ENCODE results near the gene TMED6. TPM values are rescaled to one million over a fixed set of nuclear protein-coding genes. Genes with fewer than 3 reads are reported as not detected.
"Not testable (repeated sequence)": the region's sequence is repeated elsewhere in the genome, so short reads cannot be mapped to it uniquely, and the experiment has no call there.

TMED6 gene
- total RNA-seq, 2 donors from 2014 or later: 2.0 to 4.0 TPM

DNA sequence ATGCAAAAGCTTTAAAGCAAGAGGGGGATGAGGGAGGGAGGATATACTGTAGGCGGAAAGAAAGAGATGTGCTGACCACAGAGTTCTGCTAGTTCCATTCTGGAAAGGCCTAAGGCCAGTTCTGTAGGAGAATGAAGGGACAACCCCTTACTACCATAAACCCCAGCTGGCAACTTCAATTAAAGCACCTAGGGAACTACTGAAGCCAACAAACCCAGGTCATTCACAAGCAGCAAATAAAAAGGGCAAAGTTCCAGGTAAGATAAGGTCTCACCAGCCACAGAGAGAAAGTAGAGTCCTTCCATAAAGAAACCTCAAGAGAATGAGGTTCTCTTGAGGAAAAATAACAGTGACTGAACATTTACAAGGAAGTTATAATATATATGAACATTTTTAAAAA, 21.4 kb upstream of the TMED6 start:
- H3K27ac Mint-ChIP-seq: no peak overlapping the region
- H3K4me1 Mint-ChIP-seq: no peaks in the 10 kb centered on the region
- H3K36me3 Mint-ChIP-seq (ENCODE audit: low read depth): peaks cover 90% of the 10 kb centered on the region

DNA sequence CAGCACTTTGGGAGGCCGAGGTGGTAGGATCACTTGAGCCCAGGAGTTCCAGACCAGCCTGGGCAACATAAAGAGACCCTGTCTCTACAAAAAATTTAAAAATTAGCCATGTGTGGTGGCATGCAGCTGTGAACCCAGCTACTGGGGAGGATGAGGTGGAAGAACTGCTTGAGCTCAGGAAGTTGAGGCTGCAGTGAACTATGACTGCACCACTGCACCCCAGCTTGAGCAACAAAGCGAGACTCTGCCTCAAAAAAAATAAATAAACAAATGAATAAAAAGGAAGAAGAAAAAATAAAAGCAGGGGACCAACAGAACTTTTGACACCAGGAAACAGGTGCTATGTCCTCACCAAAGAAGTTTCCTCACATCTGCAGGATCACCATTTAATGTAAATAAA, 20.0 kb upstream of the TMED6 start:
- Mint-ChIP-seq H3K36me3 (ENCODE audit: low read depth) (peaks cover 90% of the 10 kb centered on the region), H3K4me1 (peaks cover 6% of the 10 kb centered on the region), H3K27me3 (no peaks in the 10 kb centered on the region), H3K27ac (no peak overlapping the region), H3K4me3 (no peak overlapping the region), H3K9me3 (no peaks in the 10 kb centered on the region)
- no peak for ATAC-seq (replicated peaks)

More for the DNA sequence above, 21.4 kb upstream of the TMED6 start:
- ATAC-seq (replicated peaks): no peak
- Mint-ChIP-seq H3K27me3 (no peaks in the 10 kb centered on the region), H3K9me3 (no peaks in the 10 kb centered on the region), H3K4me3 (no peak overlapping the region)

DNA sequence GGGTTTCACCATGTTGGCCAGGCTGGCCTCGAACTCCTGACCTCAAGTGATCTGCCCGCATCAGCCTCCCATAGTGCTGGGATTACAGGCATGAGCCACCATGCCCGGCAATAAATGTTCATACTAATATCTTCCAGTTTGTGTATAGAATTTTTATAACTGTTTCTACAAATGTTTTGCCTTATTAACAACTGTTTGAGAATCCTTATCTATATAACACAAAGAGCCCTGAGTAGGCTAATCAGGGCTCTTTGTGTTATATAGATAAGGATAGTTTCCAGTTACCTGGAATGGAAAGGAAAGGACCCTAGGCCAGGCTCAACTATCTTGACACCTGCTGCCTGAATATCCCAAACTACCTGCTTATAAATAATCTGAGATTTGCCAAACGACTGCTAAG, 17.3 kb upstream of the TMED6 start:
- Mint-ChIP-seq H3K36me3 (ENCODE audit: low read depth) (peaks cover 99% of the 10 kb centered on the region), H3K4me3 (no peak overlapping the region), H3K9me3 (no peaks in the 10 kb centered on the region), H3K4me1 (peaks cover 15% of the 10 kb centered on the region), H3K27me3 (no peaks in the 10 kb centered on the region), H3K27ac (peak overlapping the region; percentile 79)
- ATAC-seq (replicated peaks): no peak

DNA sequence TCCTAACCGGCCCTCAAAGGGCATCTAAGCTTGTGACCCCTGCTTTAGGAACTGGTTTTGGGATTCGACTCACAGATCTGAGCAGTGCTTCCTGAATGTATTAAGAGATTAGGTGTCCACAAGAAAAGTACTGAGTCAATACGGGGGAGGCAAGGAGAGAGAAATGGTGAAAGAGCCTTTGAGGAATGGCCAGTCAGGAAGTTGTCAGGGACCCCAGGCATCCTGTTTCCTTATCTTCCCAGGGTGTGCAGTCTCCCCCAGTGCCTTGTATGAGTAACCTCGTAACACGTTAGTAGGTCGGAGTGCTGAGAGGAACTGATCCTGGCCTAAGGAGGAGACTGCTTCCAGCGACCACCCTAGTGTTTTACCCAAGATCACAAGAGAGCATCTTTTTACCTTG, 16.4 kb upstream of the TMED6 start:
- Mint-ChIP-seq H3K36me3 (ENCODE audit: low read depth) (peaks cover 98% of the 10 kb centered on the region), H3K4me1 (peaks cover 15% of the 10 kb centered on the region), H3K4me3 (no peak overlapping the region), H3K27ac (peak overlapping the region; percentile 79), H3K27me3 (no peaks in the 10 kb centered on the region), H3K9me3 (no peaks in the 10 kb centered on the region)
- no peak for ATAC-seq (replicated peaks)

DNA sequence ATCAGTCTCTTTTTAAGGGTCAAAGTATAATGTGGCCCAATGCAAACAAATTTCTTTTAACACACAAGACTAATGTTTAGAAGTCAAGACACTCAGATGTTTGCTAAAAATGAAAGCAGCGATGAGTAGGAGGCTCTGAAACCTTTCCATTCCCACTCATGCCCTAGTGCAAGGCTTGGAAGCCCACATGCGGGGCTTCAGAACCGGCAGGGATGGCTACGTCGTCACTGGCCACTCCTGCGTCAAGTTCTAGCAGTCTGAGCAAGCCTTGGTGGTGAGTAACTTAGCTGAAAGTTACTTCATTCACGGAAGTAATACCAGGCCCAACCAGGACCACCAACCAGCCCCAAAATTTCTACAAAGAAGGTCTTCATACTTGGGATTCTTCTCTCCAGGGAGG, 14.8 kb upstream of the TMED6 start:
- Mint-ChIP-seq H3K4me1 (peaks cover 15% of the 10 kb centered on the region), H3K9me3 (no peaks in the 10 kb centered on the region), H3K4me3 (peak overlapping the region; percentile 45), H3K27me3 (no peaks in the 10 kb centered on the region), H3K27ac (peak overlapping the region; percentile 79), H3K36me3 (ENCODE audit: low read depth) (peaks cover 98% of the 10 kb centered on the region)
- ATAC-seq (replicated peaks): peak; percentile 94

DNA sequence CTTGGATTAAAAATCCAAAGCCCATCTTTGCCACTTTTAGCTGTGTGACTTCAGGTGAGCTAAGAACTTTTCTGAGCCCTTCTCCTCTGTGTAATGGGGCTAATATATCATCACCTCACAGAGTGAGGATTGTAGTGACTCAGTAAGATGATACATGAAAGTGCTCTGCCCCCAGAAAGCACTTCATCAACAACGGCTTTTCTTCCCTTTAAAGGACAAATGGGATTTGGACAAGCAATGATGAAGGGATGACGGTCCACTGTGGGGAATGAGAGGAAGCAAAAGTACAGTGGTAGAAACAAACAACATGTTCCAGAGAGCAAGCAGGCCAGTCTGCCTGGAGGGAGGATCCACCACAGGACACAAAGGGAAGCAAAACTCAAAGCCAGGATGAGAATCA, 14.3 kb upstream of the TMED6 start:
- Mint-ChIP-seq H3K4me1 (peaks cover 15% of the 10 kb centered on the region), H3K27ac (peak overlapping the region; percentile 79), H3K4me3 (peak overlapping the region; percentile 45), H3K27me3 (no peaks in the 10 kb centered on the region), H3K9me3 (no peaks in the 10 kb centered on the region), H3K36me3 (ENCODE audit: low read depth) (peaks cover 98% of the 10 kb centered on the region)
- ATAC-seq (replicated peaks): peak; percentile 68

DNA sequence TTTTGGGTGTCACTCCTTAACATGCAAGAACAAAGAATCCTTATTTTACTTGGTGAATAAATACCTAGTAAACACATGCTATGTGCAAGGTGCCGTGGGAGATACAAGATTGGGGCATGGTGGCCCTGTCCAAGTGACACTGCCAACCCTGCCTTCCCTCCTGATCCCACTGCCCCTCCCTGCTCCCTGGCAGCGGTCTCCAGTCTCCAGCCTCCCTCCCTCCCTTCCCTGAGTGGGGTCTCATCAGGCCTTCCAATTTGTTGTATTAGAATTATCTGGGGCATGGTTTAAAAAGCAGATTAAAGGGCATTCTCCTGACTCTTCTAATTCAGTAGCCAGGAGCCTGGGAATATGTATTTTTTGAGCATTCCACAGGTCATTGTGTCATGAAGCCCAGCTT, 12.5 kb upstream of the TMED6 start:
- peak overlapping the region; percentile 41 for H3K27ac Mint-ChIP-seq
- H3K4me1 Mint-ChIP-seq: peaks cover 15% of the 10 kb centered on the region
- no peaks in the 10 kb centered on the region for H3K9me3 Mint-ChIP-seq
- no peaks in the 10 kb centered on the region for H3K27me3 Mint-ChIP-seq
- H3K36me3 Mint-ChIP-seq (ENCODE audit: low read depth): peaks cover 93% of the 10 kb centered on the region
- no peak overlapping the region for H3K4me3 Mint-ChIP-seq
- ATAC-seq (replicated peaks): no peak

DNA sequence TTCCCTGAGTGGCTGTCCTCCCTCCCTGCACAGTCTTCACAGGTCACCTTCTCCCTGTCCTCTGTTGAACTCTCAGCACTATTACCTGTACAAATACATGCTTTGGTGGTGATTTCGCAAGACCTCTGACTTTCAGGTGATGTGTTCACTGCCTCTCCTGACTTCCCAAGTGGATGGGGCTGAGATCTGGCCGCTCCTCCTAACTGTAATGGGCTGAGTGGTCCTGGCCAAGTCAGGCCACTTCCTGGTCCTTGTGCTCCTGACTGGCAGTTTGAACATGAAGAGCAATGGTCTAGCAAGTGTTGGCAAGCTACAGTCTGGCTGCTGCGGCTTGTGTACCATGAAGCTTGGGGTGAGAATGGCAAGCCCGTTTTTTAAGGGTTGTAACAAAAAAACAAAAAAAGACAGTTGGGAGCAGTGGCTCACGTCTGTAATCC, 11.7 kb upstream of the TMED6 start:
- Mint-ChIP-seq H3K27ac (peak overlapping the region; percentile 29), H3K4me1 (peaks cover 15% of the 10 kb centered on the region), H3K27me3 (no peaks in the 10 kb centered on the region)

DNA sequence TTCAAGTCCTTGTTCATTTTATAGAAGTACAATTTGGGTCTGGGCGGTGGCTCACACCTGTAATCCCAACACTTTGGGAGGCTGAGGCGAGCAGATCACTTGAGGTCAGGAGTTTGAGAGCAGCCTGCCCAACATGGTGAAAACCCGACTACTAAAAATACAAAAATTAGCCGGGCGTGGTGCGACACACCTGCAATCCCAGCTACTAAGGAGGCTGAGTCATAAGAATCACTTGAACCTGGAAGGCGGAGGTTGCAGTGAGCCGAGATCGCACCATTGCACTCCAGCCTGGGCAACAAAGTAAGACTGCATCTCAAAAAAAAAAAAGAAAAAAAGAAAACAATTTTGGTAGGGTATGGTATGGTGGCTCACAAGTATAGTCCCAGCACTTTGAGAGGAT, 8.5 kb upstream of the TMED6 start:
- H3K4me1 Mint-ChIP-seq; H3K27me3 Mint-ChIP-seq; ATAC-seq (replicated peaks); H3K27ac Mint-ChIP-seq; H3K9me3 Mint-ChIP-seq; H3K4me3 Mint-ChIP-seq: not testable (repeated sequence)
- H3K36me3 Mint-ChIP-seq (ENCODE audit: low read depth): peaks cover 53% of the 10 kb centered on the region

More for the DNA sequence above, 11.7 kb upstream of the TMED6 start:
- Mint-ChIP-seq H3K4me3 (no peak overlapping the region), H3K36me3 (ENCODE audit: low read depth) (peaks cover 86% of the 10 kb centered on the region), H3K9me3 (no peaks in the 10 kb centered on the region)
- no peak for ATAC-seq (replicated peaks)

DNA sequence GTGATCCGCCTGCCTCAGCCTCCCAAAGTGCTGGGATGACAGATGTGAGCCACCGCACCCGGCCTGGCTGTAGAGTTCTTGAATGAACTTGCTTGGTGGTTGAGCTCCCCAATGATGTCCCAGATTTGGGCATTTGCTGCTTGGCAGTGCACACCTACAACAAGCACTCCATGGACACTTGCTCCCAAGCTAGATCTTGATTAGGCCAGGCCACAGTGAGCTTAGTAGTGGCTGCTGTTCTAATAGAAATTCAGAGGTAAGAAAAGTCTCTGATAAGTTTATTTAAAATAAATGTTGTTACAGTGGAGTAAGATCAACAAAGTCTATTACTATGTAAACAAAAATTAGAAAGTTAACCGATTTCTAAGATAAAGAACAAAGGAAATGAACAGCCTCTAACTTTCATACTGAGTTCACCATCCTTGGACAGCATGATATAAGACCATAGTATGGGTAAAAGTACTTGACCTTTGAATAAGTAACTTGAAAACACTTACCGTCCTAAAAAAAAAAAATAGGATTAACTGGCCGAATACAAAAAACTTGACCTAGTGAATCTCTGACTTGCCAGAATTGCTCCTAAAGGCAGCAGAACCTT, 951 bp downstream of the TMED6 start:
- Mint-ChIP-seq H3K4me3 (no peak overlapping the region), H3K27ac (no peak overlapping the region), H3K27me3 (no peaks in the 10 kb centered on the region), H3K36me3 (ENCODE audit: low read depth) (peaks cover 50% of the 10 kb centered on the region), H3K9me3 (no peaks in the 10 kb centered on the region), H3K4me1 (peaks cover 7% of the 10 kb centered on the region)
- ATAC-seq (replicated peaks): no peak

DNA sequence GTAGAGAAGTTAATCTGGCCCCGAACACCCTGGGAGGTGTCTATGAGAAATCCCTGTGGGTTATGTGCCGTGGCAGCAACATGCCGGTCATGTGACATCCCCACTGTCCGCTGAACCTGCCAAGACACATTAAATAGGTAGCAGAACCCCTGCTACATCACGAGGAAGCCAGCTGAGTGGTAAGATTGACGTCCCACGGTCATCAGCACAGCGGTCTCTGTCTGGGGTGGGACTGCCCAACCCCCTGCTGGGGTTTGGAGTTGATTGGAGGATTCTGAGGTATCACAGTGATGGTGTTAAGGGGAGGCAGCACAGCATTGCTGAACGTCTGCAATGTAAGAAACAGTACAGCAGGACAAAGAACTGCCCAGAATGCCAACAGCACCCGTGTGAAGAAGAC, 2.0 kb downstream of the TMED6 start:
- H3K27ac Mint-ChIP-seq: no peak overlapping the region

DNA sequence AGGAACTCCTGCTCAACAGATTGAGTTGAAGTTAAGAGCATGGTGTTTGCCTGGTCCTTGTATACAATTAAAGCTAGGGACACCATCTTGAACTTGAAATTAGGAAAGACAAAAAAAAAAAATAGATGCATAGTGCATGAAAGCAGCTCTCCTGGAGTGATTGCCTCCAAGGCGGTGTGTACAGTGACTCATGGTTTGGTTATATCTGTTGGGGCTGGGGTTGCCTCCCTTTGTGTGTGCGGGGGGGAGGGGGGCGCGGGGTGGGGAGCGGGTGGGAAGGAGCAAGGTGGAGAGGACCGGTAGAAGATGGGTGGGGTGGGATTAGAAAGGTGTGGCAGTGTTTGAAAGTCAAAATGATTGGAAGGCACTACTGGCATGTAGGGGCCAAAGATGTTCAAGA, 3.4 kb downstream of the TMED6 start:
- H3K4me3 Mint-ChIP-seq: no peak overlapping the region
- H3K27ac Mint-ChIP-seq: no peak overlapping the region
- no peaks in the 10 kb centered on the region for H3K9me3 Mint-ChIP-seq
- H3K27me3 Mint-ChIP-seq: no peaks in the 10 kb centered on the region
- no peak for ATAC-seq (replicated peaks)
- H3K4me1 Mint-ChIP-seq: peaks cover 4% of the 10 kb centered on the region
- peaks cover 67% of the 10 kb centered on the region for H3K36me3 Mint-ChIP-seq (ENCODE audit: low read depth)

More for the DNA sequence above, 2.0 kb downstream of the TMED6 start:
- no peaks in the 10 kb centered on the region for H3K27me3 Mint-ChIP-seq
- H3K9me3 Mint-ChIP-seq: no peaks in the 10 kb centered on the region
- peaks cover 58% of the 10 kb centered on the region for H3K36me3 Mint-ChIP-seq (ENCODE audit: low read depth)
- H3K4me3 Mint-ChIP-seq: no peak overlapping the region
- peaks cover 4% of the 10 kb centered on the region for H3K4me1 Mint-ChIP-seq
- no peak for ATAC-seq (replicated peaks)

DNA sequence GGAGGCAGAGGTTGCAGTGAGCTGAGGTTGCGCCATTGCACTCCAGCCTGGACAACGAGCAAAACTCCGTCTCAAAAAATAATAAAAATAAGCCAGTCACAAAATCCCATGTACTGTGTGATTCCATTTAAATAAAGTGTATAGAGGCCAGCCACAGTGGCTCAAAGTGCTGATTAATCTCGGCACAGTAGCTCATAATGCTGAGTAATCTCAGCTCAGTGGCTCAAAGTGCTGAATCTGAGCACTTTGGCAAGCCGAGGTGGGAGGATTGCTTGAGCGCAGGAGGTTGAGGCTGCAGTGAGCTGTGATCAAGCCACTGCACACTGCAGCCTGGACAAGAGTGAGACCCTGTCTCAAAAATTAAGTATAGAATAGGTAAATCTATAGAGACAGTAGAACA, 4.9 kb downstream of the TMED6 start:
- ATAC-seq (replicated peaks): no peak
- H3K27ac Mint-ChIP-seq: peak overlapping the region; percentile 46

DNA sequence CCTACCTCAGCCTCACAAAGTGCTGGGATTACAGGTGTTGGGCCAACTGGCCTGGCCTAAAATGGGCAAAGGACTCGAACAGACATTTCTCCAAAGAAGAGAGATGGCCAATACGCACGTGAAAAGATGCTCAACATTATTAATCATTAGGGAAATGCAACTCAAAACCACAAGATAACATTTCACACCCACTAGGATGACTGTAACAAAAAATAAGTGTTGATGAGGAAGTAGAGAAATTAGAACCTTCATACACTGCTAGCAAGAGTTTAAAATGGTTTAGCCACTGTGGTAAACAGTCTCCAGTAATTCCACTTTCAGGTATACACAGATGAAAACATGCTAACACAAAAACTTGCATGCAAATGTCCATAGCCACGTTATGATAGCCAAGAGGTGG, 5.7 kb downstream of the TMED6 start:
- Mint-ChIP-seq H3K9me3 (no peaks in the 10 kb centered on the region), H3K27ac (peak overlapping the region; percentile 52), H3K27me3 (no peaks in the 10 kb centered on the region), H3K36me3 (ENCODE audit: low read depth) (peaks cover 67% of the 10 kb centered on the region), H3K4me1 (peaks cover 12% of the 10 kb centered on the region), H3K4me3 (no peak overlapping the region)
- peak; percentile 43 for ATAC-seq (replicated peaks)

More for the DNA sequence above, 4.9 kb downstream of the TMED6 start:
- H3K4me1 Mint-ChIP-seq: peaks cover 5% of the 10 kb centered on the region
- H3K36me3 Mint-ChIP-seq (ENCODE audit: low read depth): peaks cover 67% of the 10 kb centered on the region
- H3K27me3 Mint-ChIP-seq: no peaks in the 10 kb centered on the region
- H3K4me3 Mint-ChIP-seq: no peak overlapping the region
- H3K9me3 Mint-ChIP-seq: no peaks in the 10 kb centered on the region

DNA sequence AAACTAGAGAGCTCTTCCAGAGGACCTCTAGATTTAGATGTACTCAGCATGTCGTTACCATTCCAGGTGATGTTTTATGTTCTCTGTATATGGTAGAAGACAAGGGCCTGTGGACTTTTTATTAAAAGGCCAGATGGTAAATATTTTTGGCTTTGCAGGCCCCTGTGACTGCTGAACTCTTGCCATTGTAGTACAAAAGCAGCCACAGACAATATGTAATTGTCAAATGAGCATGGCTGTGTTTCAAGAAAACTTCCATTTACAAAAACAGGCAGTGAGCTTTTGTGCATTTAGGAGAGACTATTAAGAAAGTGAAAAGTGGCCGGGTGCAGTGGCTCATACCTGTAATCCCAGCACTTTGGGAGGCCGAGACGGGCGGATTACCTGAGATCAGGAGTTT, 7.4 kb downstream of the TMED6 start:
- Mint-ChIP-seq H3K4me3 (no peak overlapping the region), H3K27me3 (no peaks in the 10 kb centered on the region), H3K36me3 (ENCODE audit: low read depth) (peaks cover 71% of the 10 kb centered on the region), H3K27ac (no peak overlapping the region), H3K9me3 (no peaks in the 10 kb centered on the region), H3K4me1 (peaks cover 17% of the 10 kb centered on the region)
- no peak for ATAC-seq (replicated peaks)

Measured in activated T-helper 17 cell treated with anti-CD3 and anti-CD28 coated beads, Interleukin-2, amount 50 U/mL, for 72 hours (primary cell).